ENCODE results near the gene TIMP3.

TIMP3 gene

GRCh38 chr22:32808038-32808445 is 6.5 kb downstream of the TIMP3 start:
- DNase-seq (ENCODE audit: low spot score): no peak

GRCh38 chr22:32809786-32810554 is 8.5 kb downstream of the TIMP3 start:
- no peak for DNase-seq (ENCODE audit: low spot score)

DNA sequence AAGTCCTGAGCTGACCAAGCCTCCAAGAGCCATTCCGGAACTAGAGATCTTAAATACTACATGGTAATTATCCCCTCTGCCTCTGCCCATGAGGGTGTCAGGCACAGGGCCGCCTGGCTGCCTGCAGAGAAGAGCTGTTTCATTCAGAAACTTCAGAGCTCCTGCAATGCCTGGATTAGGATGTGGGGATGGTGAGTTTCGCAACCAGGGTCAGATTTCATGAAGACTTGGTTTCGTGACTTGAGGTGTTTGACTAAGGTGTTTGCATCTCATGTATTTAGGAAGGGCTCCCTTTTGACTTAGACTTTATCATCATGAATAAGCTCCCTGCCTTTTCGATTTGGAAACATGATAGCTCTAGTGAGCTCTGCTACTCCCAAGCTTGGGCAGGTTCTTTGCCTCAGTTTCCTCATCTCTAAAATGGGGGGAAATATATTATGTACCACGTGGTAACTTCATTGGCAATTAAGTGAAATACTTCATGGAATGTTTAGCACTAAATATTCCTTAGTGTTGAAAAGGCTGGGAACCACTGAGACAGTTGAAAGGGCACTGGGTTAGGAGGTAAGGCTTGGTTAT is 9.1 kb downstream of the TIMP3 start:
- DNase-seq (ENCODE audit: low spot score): no peak

GRCh38 chr22:32811788-32812545 is 10.5 kb downstream of the TIMP3 start:
- DNase-seq (ENCODE audit: low spot score): no peak

DNA sequence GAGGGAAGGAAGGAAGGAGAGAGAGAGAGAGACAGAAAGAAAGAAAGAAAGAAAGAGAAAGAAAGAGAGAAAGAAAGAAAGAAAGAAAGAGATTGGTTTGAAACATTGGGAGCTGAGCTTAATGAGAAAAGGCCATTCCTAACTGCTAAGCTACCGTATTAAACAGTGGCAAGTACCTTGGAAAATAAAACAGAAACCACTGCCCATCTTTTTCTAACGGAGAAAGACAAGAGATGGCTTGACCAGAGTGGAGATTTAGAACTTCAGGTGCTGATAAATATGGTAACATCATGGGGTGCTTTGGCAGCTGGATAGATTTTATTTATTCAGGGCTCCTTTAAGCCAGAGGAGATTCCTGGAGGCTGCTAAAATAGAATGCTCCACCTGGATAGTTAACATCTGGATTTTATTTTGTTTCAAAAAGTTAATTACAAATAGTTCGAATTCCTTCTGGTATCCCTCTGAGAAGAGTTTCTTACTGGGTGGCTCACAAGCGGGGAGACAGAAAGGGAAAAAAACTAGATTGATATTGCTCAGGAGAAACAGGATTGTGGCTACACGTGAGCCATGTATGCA is 12.9 kb downstream of the TIMP3 start:
- no peak for DNase-seq (ENCODE audit: low spot score)

GRCh38 chr22:32815059-32815458 is 13.6 kb downstream of the TIMP3 start:
- no peak for DNase-seq (ENCODE audit: low spot score)

GRCh38 chr22:32815943-32816342 is 14.4 kb downstream of the TIMP3 start:
- no peak for DNase-seq (ENCODE audit: low spot score)

DNA sequence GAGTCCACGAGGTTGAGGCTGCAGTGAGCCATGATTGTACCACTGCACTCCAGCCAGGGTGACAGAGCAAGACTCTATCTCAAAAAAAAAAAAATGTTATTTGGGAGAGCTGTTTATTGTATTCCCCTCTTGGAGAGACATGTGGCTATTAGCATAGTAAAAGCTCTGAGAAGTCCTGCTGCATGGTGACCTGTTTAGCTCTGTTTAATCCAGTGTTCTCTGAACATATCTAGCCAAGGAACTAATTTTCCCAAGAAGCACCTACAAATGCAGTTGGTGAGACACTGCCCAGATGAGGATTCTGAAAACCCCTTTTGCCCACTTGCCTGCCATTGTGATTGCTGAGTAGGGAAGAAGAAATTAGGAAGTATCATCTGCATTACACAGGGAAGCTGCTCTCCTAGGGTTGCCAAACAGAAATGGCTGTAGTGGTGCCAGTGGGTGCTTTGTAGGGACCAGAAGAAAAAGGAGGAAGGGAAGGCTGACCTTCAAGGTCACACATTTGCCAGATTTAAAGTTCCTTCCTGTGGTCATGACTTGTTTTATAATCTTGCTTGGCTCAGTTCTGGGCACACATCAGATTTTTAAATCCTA is 15.7 kb downstream of the TIMP3 start:
- DNase-seq (ENCODE audit: low spot score): no peak

- no peak for DNase-seq (ENCODE audit: low spot score)
These were observed 17.1 kb downstream of the TIMP3 start for GRCh38 chr22:32818446-32819115.

GRCh38 chr22:32819120-32819519 is 17.6 kb downstream of the TIMP3 start:
- no peak for DNase-seq (ENCODE audit: low spot score)

DNA sequence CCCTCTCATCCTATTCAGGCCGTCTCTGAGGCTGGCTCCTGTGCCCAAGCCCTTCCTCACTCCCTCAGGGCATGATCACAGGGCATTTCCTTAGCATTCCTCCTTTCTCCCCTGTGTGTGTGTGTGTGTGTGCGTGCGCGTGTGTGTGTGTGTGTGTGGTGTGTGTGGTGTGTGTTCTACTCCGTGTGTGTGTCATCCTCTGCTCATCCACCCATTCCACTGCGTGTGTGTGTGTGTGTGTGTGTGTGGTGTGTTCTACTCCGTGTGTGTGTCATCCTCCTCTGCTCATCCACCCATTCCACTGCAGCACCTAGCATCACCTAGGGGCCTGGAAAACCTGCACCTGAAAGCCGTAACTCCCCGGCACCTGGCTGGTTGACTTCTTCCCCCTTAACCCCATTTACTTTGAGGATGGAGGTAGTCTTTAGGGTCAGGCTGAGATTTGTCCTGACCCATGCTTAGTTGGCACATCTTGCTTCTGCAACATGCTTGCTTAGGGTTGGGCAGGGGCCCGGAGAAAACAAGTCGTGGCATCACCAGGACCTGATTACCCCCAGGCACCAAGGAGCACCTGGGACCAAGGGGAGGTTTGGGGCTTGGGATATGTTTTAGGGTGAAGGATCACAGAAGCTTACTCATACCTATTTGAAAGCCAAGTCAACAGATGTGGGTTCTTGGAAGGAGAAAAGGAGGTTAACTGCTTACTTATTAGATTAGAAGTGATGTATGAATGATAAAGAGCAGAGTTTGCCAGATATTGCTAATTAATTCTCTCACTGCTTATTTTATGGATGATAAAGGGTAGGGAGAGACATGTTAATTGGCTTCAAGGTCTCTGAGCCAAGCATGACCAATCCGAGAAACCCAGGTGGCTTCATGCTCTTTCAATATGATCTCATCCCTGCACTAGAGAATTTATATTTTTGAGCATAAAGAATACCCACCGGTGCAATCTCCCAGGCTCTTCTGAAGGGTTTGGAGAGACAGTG is 18.9 kb downstream of the TIMP3 start:
- no peak for DNase-seq (ENCODE audit: low spot score)

- DNase-seq (ENCODE audit: low spot score): no peak
These were observed 20.8 kb downstream of the TIMP3 start for GRCh38 chr22:32822179-32822877.

- DNase-seq (ENCODE audit: low spot score): no peak
These were observed 21.7 kb downstream of the TIMP3 start for GRCh38 chr22:32823024-32823730.

GRCh38 chr22:32824531-32825312 is 23.2 kb downstream of the TIMP3 start:
- DNase-seq (ENCODE audit: low spot score): no peak

DNA sequence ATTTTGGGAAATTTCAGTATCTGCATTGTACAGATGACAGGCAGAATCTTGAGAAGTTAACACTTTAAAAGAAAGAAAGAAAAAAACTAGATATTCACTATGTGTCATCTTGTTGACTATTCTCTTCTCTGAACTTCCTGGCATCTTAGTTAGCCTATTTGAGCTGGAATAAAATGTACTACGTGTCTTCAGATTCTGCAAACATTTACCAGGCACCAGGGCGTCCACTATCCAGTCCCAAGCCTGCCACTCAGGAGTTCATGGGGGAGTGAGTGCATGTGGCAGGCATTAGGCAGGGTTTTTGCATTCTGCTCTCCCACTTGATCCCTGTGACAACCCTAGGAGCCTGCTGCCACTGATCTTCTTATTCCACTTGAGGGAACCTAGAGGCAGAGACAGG is 25.0 kb downstream of the TIMP3 start:
- no peak for DNase-seq (ENCODE audit: low spot score)

DNA sequence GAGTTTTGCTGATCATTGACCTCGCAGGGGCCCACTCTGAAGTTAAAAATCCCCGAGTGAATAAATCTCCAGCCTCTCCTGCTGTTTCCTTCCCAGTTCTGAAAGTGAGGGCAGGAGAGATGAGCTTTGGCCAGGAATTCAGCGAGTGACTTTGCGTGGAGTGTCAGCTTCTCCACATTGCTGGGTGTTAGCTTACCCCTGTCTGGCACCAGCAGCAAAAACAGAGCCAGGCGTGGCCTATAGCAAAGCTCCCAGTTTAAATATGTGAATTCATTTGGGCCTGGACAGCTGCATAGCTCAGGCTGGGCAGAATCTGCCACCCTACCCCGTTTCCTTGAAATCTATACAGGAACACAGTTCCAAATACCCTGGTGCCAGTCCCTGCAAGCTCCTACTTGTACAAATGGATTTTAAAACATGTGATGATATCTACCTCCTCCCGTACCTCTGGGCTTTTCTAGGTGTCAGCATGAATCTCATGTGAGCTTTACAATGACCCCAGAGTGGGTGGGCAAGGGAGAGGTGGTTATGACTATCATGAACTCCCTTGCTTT is 25.6 kb downstream of the TIMP3 start:
- DNase-seq (ENCODE audit: low spot score): no peak

DNA sequence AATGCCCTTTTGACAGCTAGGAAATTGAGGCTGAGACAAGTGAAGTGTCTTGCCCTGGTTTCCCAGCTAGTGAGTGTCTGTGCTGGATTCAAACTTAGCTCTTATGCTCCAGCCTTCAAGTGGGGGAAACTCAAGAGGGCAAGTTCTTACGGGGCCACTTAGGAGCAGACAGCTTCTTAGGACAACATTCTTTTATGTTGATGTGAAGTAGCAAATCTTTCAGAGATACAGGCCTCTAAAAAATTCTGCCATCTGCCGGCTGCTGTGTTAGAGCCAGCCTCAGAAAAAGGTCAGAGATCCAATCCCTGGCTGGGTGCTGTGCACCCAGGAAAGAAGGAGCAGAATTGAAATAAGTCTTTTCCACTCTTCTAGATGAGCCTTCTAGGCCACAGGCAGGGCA is 26.6 kb downstream of the TIMP3 start:
- DNase-seq (ENCODE audit: low spot score): no peak

GRCh38 chr22:32828561-32828960 is 27.1 kb downstream of the TIMP3 start:
- no peak for DNase-seq (ENCODE audit: low spot score)

All from left forelimb (tissue), 1 donor.